ENCODE data around the gene CPNE7.

CPNE7 gene

DNA sequence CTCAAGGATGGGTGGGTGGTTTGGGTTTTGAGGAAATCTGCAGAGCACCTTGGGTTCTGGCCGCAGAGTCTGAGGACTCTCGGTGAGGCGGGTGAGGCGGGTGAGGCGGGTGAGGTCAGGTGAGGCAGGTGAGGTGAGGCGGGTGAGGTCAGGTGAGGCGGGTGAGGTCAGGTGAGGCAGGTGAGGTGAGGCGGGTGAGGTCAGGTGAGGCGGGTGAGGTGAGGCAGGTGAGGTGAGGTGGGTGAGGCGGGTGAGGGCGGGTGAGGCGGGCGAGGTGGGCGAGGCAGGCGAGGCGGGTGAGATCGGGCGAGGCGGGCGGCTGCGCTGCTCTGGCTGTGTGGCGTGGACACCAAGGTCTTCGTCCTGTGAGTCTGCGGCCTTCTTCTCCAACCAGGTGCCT lies 39.2 kb upstream of the CPNE7 start:
- no peak overlapping the region for H3K27ac Mint-ChIP-seq
- H3K27me3 Mint-ChIP-seq (ENCODE audit: low read depth): no peaks in the 10 kb centered on the region
- H3K4me3 Mint-ChIP-seq: no peak overlapping the region
- peaks cover 50% of the 10 kb centered on the region for H3K36me3 Mint-ChIP-seq (ENCODE audit: low read depth)
- no peaks in the 10 kb centered on the region for H3K9me3 Mint-ChIP-seq
- TF ChIP-seq, protein P1, sequence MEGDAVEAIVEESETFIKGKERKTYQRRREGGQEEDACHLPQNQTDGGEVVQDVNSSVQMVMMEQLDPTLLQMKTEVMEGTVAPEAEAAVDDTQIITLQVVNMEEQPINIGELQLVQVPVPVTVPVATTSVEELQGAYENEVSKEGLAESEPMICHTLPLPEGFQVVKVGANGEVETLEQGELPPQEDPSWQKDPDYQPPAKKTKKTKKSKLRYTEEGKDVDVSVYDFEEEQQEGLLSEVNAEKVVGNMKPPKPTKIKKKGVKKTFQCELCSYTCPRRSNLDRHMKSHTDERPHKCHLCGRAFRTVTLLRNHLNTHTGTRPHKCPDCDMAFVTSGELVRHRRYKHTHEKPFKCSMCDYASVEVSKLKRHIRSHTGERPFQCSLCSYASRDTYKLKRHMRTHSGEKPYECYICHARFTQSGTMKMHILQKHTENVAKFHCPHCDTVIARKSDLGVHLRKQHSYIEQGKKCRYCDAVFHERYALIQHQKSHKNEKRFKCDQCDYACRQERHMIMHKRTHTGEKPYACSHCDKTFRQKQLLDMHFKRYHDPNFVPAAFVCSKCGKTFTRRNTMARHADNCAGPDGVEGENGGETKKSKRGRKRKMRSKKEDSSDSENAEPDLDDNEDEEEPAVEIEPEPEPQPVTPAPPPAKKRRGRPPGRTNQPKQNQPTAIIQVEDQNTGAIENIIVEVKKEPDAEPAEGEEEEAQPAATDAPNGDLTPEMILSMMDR (IDR thresholded peaks at IDR 0.05; ENCODE audit: unreplicated experiment in 3 of 3): no peak
- peaks cover 5% of the 10 kb centered on the region for H3K4me1 Mint-ChIP-seq

DNA sequence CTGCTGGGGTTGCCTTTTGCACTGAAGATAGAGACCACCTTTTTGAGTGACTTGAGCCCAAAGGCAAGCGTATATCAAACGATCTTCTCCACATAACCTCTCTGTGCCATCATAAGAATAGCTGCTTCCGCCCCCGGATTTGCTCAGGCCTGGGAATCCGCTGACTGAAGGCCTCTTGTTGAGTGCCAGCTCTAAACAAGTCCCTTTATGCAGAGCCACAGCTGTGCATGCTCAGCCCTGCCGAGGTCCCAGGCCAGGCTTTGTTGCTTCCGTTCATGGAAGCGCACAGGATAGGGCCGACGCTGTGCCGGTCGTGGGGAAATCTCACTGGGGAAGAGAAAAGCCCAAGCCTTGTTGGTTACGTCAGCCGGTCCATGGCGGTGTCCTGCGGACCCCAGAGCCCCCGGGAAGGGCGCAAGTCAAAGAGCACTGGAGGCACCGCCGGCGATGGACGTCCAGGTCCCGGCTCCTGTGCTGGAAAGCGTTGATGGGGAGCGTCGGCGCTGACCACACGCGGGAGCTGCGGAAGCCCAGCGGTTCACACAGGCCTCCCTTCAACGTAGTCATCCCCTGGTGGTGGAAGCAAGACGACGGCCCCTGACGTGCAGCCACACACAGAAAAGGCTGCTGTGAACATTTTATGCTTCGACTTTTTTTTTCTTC lies 38.5 kb upstream of the CPNE7 start:
- Mint-ChIP-seq H3K27me3 (ENCODE audit: low read depth) (no peaks in the 10 kb centered on the region), H3K4me1 (peaks cover 5% of the 10 kb centered on the region), H3K4me3 (no peak overlapping the region), H3K27ac (no peak overlapping the region), H3K36me3 (ENCODE audit: low read depth) (peaks cover 47% of the 10 kb centered on the region), H3K9me3 (no peaks in the 10 kb centered on the region)
- TF ChIP-seq, protein P1 (IDR thresholded peaks at IDR 0.05; ENCODE audit: unreplicated experiment in 3 of 3): no peak

DNA sequence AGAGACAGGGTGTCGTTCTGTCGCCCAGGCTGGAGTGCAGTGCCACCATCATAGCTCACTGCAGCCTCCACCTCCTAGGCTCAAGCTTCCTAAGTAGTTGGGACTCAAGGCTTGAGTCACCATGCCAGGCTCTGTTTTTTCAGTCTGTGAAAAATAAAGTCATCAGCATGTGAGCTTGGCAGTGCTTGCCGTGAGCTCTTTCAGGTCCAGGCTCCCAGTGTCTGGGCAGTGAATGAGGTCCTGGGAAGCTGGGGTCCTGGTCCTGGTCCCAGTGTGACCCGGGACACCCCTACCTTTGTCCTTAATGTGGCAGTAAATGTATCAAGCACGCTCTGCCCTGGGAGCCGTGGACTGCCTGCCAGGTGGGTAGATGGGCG lies 38.0 kb upstream of the CPNE7 start:
- Mint-ChIP-seq H3K4me1 (peaks cover 5% of the 10 kb centered on the region), H3K9me3 (no peaks in the 10 kb centered on the region), H3K36me3 (ENCODE audit: low read depth) (peaks cover 49% of the 10 kb centered on the region)

DNA sequence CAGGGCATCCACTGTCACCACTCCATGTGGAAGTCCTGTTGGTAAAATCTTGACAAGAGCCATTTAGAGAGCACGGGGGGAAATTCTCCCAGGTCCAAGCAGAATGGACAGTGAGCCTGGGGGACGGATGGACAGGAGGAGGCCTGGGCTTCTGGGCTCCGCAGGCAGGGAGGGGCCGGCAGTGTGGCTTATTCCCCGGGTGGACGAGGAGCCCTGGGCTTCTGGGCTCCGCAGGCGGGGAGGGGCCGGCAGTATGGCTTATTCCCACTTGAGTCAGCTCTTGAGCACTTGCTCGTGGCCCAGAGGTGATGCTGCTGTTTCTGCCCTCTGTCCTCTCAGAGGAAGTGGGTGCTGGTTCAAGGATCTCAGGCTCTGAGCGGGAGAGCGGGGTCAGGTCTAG lies 37.3 kb upstream of the CPNE7 start:
- Mint-ChIP-seq H3K36me3 (ENCODE audit: low read depth) (peaks cover 49% of the 10 kb centered on the region), H3K4me1 (peaks cover 5% of the 10 kb centered on the region), H3K27ac (no peak overlapping the region), H3K9me3 (no peaks in the 10 kb centered on the region), H3K27me3 (ENCODE audit: low read depth) (no peaks in the 10 kb centered on the region), H3K4me3 (no peak overlapping the region)
- TF ChIP-seq, protein P1 (IDR thresholded peaks at IDR 0.05; ENCODE audit: unreplicated experiment in 3 of 3): no peak

More for the DNA sequence above, 38.0 kb upstream of the CPNE7 start:
- no peaks in the 10 kb centered on the region for H3K27me3 Mint-ChIP-seq (ENCODE audit: low read depth)
- H3K4me3 Mint-ChIP-seq: no peak overlapping the region
- TF ChIP-seq, protein P1 (IDR thresholded peaks at IDR 0.05; ENCODE audit: unreplicated experiment in 3 of 3): no peak
- H3K27ac Mint-ChIP-seq: no peak overlapping the region

DNA sequence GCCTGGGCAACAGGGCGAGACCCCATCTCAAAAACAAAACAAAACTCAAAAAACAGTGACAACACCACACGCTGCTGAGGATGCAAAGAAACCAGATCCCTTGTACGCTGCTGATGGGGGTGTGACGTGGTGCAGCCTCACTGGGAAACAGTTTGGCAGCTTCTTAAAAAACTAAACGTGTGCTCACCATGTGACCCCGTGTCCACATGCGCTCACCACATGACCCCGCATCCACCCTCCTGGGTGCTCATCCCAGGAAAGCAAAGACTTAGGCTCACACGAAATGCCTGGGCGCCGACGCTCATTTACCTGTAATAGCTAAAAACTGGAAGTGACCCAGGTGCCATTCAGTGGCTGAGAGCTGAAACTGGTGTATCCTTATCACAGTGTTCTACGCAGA lies 35.0 kb upstream of the CPNE7 start:
- TF ChIP-seq, protein P1 (IDR thresholded peaks at IDR 0.05; ENCODE audit: unreplicated experiment in 3 of 3): no peak
- Mint-ChIP-seq H3K4me3 (no peak overlapping the region), H3K9me3 (no peaks in the 10 kb centered on the region), H3K36me3 (ENCODE audit: low read depth) (peaks cover 37% of the 10 kb centered on the region), H3K27me3 (ENCODE audit: low read depth) (no peaks in the 10 kb centered on the region), H3K27ac (no peak overlapping the region), H3K4me1 (peaks cover 5% of the 10 kb centered on the region)

DNA sequence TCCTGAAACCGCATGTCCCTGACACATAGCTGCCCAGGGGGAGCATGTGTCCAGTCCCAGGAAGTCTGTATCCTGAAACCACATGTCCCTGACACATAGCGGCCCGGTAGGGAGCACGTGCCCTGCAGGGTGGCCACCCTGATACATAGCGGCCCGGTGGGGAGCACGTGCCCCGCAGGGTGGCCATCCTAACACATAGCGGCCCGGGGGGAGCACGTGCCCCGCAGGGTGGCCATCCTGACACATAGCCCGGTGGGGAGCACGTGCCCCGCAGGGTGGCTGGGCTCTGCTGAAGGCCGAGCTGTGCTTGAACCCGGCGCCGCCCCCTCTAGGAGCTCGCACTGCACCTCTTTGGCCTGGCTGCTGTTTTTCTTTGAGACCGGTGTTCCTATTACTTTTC lies 33.8 kb upstream of the CPNE7 start:
- no peak overlapping the region for H3K4me3 Mint-ChIP-seq
- H3K36me3 Mint-ChIP-seq (ENCODE audit: low read depth): peaks cover 41% of the 10 kb centered on the region
- H3K9me3 Mint-ChIP-seq: no peaks in the 10 kb centered on the region
- H3K27me3 Mint-ChIP-seq (ENCODE audit: low read depth): no peaks in the 10 kb centered on the region
- peaks cover 3% of the 10 kb centered on the region for H3K4me1 Mint-ChIP-seq
- no peak overlapping the region for H3K27ac Mint-ChIP-seq
- TF ChIP-seq, protein P1 (IDR thresholded peaks at IDR 0.05; ENCODE audit: unreplicated experiment in 3 of 3): no peak

Measured in nephron (organoid).